ENCODE data around the gene GMDS.

The GMDS gene

DNA sequence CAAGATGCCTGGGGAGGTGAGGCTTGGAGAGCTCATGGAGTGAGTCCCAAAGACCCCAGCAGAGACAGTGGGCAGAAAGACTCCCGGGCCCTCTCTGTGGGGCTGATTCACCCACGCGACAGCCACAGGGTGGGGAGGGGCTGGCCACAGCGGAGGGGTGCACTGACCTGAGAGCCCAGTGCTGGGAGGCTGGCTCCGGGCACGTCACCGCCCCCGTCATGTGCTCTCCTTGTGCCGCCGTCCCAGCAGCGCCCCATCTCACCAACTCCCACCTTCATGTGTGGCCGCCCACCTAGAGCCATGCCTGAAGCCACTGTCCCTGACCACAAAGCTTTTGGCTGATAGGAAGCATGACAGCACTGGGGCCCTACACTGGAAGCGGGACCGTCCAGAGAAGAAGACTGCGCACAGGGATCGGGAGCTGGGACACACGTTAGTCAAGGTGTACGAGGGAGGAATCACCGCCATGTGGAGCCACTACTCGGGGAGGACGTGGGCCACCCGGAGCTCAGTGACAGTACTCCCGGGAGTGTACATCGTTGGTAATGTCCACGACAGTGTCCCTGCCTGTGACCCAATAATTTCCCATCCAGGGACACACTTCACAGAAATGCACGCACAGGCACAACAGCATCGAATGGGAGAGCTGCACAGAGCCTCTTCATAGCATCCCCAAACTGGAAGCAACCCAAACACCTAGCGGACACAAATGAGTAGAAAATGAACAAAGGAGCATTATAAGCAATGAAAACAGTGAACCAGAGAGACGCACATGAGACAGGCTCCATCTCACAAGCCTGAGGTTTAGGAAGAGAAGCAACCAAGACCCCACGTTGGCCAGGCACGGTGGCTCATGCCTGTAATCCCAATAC is 664.0 kb downstream of the GMDS start:
- ChIA-PET CTCF (interaction anchor here (1.6 kb wide), 1 partner anchor 15 kb away, joined by 7 read pairs; no protein-coding TSS in a partner anchor), POLR2A (interaction anchor here (0.6 kb wide), 1 partner anchor 9 kb away, joined by 3 read pairs; no protein-coding TSS in a partner anchor)
- Histone ChIP-seq H3K4me1 (ENCODE audit: control extremely low read depth in 1 of 4, control insufficient read depth in 4 of 4, insufficient read depth in 4 of 4, low read length in 3 of 4) (no peaks in the 10 kb centered on the region), H3K27me3 (replicated peaks in 2 of 5; ENCODE audit: control insufficient read depth in 4 of 5, insufficient read depth in 5 of 5, low read length in 4 of 5) (peaks cover 0 to 4% (median 0%) of the 10 kb centered on the region in 5 experiments), H3K27ac (ENCODE audit: insufficient read depth in 1 of 2, low read depth in 1 of 2, low read length in 2 of 2, poor library complexity in 1 of 2, severe bottlenecking in 2 of 2) (no peak overlapping the region), H3K36me3 (ENCODE audit: control insufficient read depth in 4 of 4, insufficient read depth in 4 of 4, low read length in 3 of 4) (no peaks in the 10 kb centered on the region), H3K4me3 (ENCODE audit: control insufficient read depth in 1 of 7, extremely low read depth in 1 of 7, insufficient read depth in 4 of 7, low read depth in 2 of 7, low read length in 6 of 7) (no peak overlapping the region), H3K9me3 (ENCODE audit: control extremely low read depth in 1 of 5, control insufficient read depth in 4 of 5, insufficient read depth in 2 of 5, low read depth in 1 of 5, low read length in 4 of 5) (peaks cover 0 to 5% (median 0%) of the 10 kb centered on the region in 5 experiments)
- 97% methylated on average over 29 of the region's 31 CpGs for WGBS (ENCODE audit: insufficient coverage)
- no peak for DNase-seq

- ChIA-PET POLR2A (interaction anchor here (0.6 kb wide), 1 partner anchor 9 kb away, joined by 3 read pairs; no protein-coding TSS in a partner anchor), CTCF (interaction anchor here (0.6 to 1.2 kb wide), 2 partner anchors 16 to 1017 kb away, joined by 3 read pairs; no protein-coding TSS in a partner anchor)
- H3K27me3 ChIP-seq (replicated peaks in 2 of 5; ENCODE audit: control insufficient read depth in 4 of 5, insufficient read depth in 5 of 5, low read length in 4 of 5) = peaks cover 0 to 4% (median 0%) of the 10 kb centered on the region in 5 experiments
- DNase-seq = no peak
- H3K9me3 ChIP-seq (ENCODE audit: control extremely low read depth in 1 of 5, control insufficient read depth in 4 of 5, insufficient read depth in 2 of 5, low read depth in 1 of 5, low read length in 4 of 5) = peaks cover 0 to 5% (median 0%) of the 10 kb centered on the region in 5 experiments
- H3K4me1 ChIP-seq (ENCODE audit: control extremely low read depth in 1 of 4, control insufficient read depth in 4 of 4, insufficient read depth in 4 of 4, low read length in 3 of 4) = no peaks in the 10 kb centered on the region
- no peak overlapping the region for H3K27ac ChIP-seq (ENCODE audit: insufficient read depth in 1 of 2, low read depth in 1 of 2, low read length in 2 of 2, poor library complexity in 1 of 2, severe bottlenecking in 2 of 2)
- H3K36me3 ChIP-seq (ENCODE audit: control insufficient read depth in 4 of 4, insufficient read depth in 4 of 4, low read length in 3 of 4) = no peaks in the 10 kb centered on the region
- H3K4me3 ChIP-seq (ENCODE audit: control insufficient read depth in 1 of 7, extremely low read depth in 1 of 7, insufficient read depth in 4 of 7, low read depth in 2 of 7, low read length in 6 of 7) = no peak overlapping the region
- 91% methylated on average over 9 of the region's 9 CpGs for WGBS (ENCODE audit: insufficient coverage)
Measured at GRCh38 chr6:1580585-1580984, 664.8 kb downstream of the GMDS start.

DNA sequence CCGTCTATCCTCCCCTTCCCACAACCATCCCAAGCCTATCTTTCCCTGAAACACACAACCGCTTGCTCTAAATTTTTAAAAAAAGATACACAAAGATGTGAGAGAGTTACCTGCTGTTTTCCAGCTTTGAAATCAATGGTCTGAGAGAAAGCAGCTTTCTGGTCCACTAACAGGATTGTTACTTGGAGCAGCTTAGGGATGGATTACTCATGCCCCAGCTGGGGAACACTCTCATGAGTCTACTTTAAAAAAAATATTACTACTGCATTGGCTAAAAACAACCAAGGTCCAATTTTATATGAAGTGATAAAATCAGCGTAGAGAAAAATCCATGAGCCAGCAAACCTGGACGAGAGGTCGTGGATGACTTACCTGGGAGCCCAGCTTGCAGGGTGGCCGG is 665.3 kb downstream of the GMDS start:
- DNase-seq = no peak
- 97% methylated on average over 4 of the region's 6 CpGs for WGBS (ENCODE audit: insufficient coverage)
- H3K36me3 ChIP-seq (ENCODE audit: control insufficient read depth in 4 of 4, insufficient read depth in 4 of 4, low read length in 3 of 4) = no peaks in the 10 kb centered on the region
- H3K4me3 ChIP-seq (ENCODE audit: control insufficient read depth in 1 of 7, extremely low read depth in 1 of 7, insufficient read depth in 4 of 7, low read depth in 2 of 7, low read length in 6 of 7) = no peak overlapping the region
- no peaks in the 10 kb centered on the region for H3K4me1 ChIP-seq (ENCODE audit: control extremely low read depth in 1 of 4, control insufficient read depth in 4 of 4, insufficient read depth in 4 of 4, low read length in 3 of 4)
- H3K27me3 ChIP-seq (replicated peaks in 2 of 5; ENCODE audit: control insufficient read depth in 4 of 5, insufficient read depth in 5 of 5, low read length in 4 of 5) = peaks cover 0 to 4% (median 0%) of the 10 kb centered on the region in 5 experiments
- ChIA-PET POLR2A (no interaction called here), CTCF (interaction anchor here (0.6 to 1.2 kb wide), 2 partner anchors 17 to 1018 kb away, joined by 3 read pairs; no protein-coding TSS in a partner anchor)
- no peak overlapping the region for H3K27ac ChIP-seq (ENCODE audit: insufficient read depth in 1 of 2, low read depth in 1 of 2, low read length in 2 of 2, poor library complexity in 1 of 2, severe bottlenecking in 2 of 2)
- peaks cover 0 to 5% (median 0%) of the 10 kb centered on the region in 5 experiments for H3K9me3 ChIP-seq (ENCODE audit: control extremely low read depth in 1 of 5, control insufficient read depth in 4 of 5, insufficient read depth in 2 of 5, low read depth in 1 of 5, low read length in 4 of 5)

GRCh38 chr6:1579096-1579495 is 666.3 kb downstream of the GMDS start:
- ChIA-PET POLR2A (no interaction called here), CTCF (interaction anchor here (1.2 kb wide), 1 partner anchor 28 kb away, joined by 3 read pairs; no protein-coding TSS in a partner anchor)
- 96% methylated on average over 5 of the region's 5 CpGs for WGBS (ENCODE audit: insufficient coverage)
- H3K27me3 ChIP-seq (replicated peaks in 2 of 5; ENCODE audit: control insufficient read depth in 4 of 5, insufficient read depth in 5 of 5, low read length in 4 of 5) = peaks cover 0 to 4% (median 0%) of the 10 kb centered on the region in 5 experiments
- no peaks in the 10 kb centered on the region for H3K36me3 ChIP-seq (ENCODE audit: control insufficient read depth in 4 of 4, insufficient read depth in 4 of 4, low read length in 3 of 4)
- H3K4me1 ChIP-seq (ENCODE audit: control extremely low read depth in 1 of 4, control insufficient read depth in 4 of 4, insufficient read depth in 4 of 4, low read length in 3 of 4) = no peaks in the 10 kb centered on the region
- H3K27ac ChIP-seq (ENCODE audit: insufficient read depth in 1 of 2, low read depth in 1 of 2, low read length in 2 of 2, poor library complexity in 1 of 2, severe bottlenecking in 2 of 2) = no peak overlapping the region
- H3K4me3 ChIP-seq (ENCODE audit: control insufficient read depth in 1 of 7, extremely low read depth in 1 of 7, insufficient read depth in 4 of 7, low read depth in 2 of 7, low read length in 6 of 7) = no peak overlapping the region
- DNase-seq = no peak
- H3K9me3 ChIP-seq (ENCODE audit: control extremely low read depth in 1 of 5, control insufficient read depth in 4 of 5, insufficient read depth in 2 of 5, low read depth in 1 of 5, low read length in 4 of 5) = peaks cover 0 to 3% (median 0%) of the 10 kb centered on the region in 5 experiments

- ChIA-PET POLR2A (no interaction called here), CTCF (no interaction called here)
- no peaks in the 10 kb centered on the region for H3K36me3 ChIP-seq (ENCODE audit: control insufficient read depth in 4 of 4, insufficient read depth in 4 of 4, low read length in 3 of 4)
- peaks cover 0 to 4% (median 0%) of the 10 kb centered on the region in 5 experiments for H3K27me3 ChIP-seq (replicated peaks in 2 of 5; ENCODE audit: control insufficient read depth in 4 of 5, insufficient read depth in 5 of 5, low read length in 4 of 5)
- no peak overlapping the region for H3K27ac ChIP-seq (ENCODE audit: insufficient read depth in 1 of 2, low read depth in 1 of 2, low read length in 2 of 2, poor library complexity in 1 of 2, severe bottlenecking in 2 of 2)
- H3K4me3 ChIP-seq (ENCODE audit: control insufficient read depth in 1 of 7, extremely low read depth in 1 of 7, insufficient read depth in 4 of 7, low read depth in 2 of 7, low read length in 6 of 7) = no peak overlapping the region
- H3K4me1 ChIP-seq (ENCODE audit: control extremely low read depth in 1 of 4, control insufficient read depth in 4 of 4, insufficient read depth in 4 of 4, low read length in 3 of 4) = no peaks in the 10 kb centered on the region
- DNase-seq = no peak
- 91% methylated on average over 9 of the region's 19 CpGs for WGBS (ENCODE audit: insufficient coverage)
- H3K9me3 ChIP-seq (ENCODE audit: control extremely low read depth in 1 of 5, control insufficient read depth in 4 of 5, insufficient read depth in 2 of 5, low read depth in 1 of 5, low read length in 4 of 5) = no peaks in the 10 kb centered on the region
Measured at GRCh38 chr6:1577896-1578745, 667.3 kb downstream of the GMDS start.

GRCh38 chr6:1577146-1577680 is 668.2 kb downstream of the GMDS start:
- no peak overlapping the region for H3K27ac ChIP-seq (ENCODE audit: insufficient read depth in 1 of 2, low read depth in 1 of 2, low read length in 2 of 2, poor library complexity in 1 of 2, severe bottlenecking in 2 of 2)
- ChIA-PET CTCF (interaction anchor here (1.1 kb wide), 1 partner anchor 9 kb away, joined by 3 read pairs; no protein-coding TSS in a partner anchor), POLR2A (no interaction called here)
- peaks cover 0 to 6% (median 0%) of the 10 kb centered on the region in 5 experiments for H3K27me3 ChIP-seq (replicated peaks in 2 of 5; ENCODE audit: control insufficient read depth in 4 of 5, insufficient read depth in 5 of 5, low read length in 4 of 5)
- H3K4me3 ChIP-seq (ENCODE audit: control insufficient read depth in 1 of 7, extremely low read depth in 1 of 7, insufficient read depth in 4 of 7, low read depth in 2 of 7, low read length in 6 of 7) = no peak overlapping the region
- H3K4me1 ChIP-seq (ENCODE audit: control extremely low read depth in 1 of 4, control insufficient read depth in 4 of 4, insufficient read depth in 4 of 4, low read length in 3 of 4) = no peaks in the 10 kb centered on the region
- DNase-seq = no peak
- H3K36me3 ChIP-seq (ENCODE audit: control insufficient read depth in 4 of 4, insufficient read depth in 4 of 4, low read length in 3 of 4) = no peaks in the 10 kb centered on the region
- WGBS (ENCODE audit: insufficient coverage) = 96% methylated on average over 7 of the region's 11 CpGs
- H3K9me3 ChIP-seq (ENCODE audit: control extremely low read depth in 1 of 5, control insufficient read depth in 4 of 5, insufficient read depth in 2 of 5, low read depth in 1 of 5, low read length in 4 of 5) = no peaks in the 10 kb centered on the region

Data from common myeloid progenitor, CD34-positive (primary cell).